ENCODE measurements around the gene MID1.
A peak's percentile ranks its signal among the peaks of the same experiment; 100 is the strongest.

Gene MID1

DNA sequence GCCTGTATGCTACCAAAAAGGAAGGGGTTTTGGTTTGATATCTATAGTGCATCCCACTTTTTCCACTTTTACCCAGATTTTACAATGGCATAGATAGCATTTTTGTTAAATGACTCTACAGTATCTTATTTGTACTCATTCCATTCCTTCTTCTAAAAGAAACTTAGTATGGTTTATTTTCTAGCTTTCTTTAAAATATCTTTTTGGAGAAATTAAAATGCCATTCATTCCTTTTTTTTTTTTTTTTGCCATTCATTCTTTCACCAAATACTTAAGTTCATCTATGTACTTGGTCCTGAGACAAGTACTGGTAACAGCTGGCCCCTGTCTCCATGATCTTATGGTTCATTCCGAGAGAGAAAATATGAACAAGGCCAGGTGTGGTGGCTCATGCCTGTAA, 49.1 kb downstream of the MID1 start:
- DNase-seq = no peak

DNA sequence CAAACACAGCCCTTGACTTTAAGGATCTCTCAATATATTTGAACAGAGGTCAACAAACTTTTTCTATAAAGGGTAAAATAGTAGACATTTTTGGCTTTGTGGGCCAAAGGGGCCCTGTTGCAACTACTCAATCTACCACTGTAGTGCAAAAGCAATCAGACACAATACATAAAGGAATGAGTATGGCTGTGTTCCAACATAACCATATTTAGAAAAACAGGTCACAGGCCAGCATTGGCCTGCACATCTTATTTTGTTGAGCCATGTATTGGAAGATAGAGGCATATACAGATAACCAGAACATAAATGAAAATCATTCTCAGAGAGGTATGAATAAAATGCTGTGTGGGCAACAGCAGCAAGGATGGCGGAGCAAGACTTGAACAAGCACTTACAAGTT, 49.8 kb downstream of the MID1 start:
- no peak for DNase-seq

DNA sequence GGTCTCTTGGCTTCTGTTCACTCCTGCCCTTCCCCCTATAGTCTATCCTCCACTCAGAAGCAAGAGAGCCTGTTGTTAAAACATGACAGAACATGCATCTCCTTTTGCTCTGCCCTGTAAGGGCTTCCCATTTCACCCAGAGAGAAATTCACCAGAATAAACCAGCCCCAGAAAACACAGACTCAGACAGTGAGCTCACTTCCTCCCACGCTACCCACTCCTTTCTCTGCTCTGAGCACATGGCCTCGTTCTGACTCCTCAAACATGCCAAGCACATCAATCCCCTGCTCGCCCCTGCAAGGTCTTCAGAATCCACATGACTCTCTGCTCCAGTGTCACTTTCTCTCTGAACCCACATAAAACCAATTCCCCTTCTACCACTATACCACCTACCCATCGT, 50.4 kb downstream of the MID1 start:
- no peak for DNase-seq

DNA sequence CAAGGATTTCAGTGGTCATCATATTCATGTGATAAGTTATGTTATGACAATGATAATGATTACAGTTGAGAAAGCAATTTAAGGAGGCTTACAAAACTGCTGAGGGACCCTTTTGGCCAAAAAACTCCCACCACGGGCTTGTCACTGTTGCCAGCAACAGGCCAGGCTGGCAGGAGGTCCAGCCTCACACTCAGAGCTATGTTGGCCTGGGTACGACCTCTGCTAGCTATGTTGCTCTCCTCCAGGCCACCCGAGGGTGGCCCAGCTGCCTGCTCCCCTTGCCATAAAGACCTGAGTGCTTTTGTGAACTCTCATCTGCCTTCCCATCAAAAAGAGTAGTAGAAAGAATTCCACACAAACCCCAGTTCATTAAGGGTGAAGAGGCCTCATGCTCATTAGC, 52.0 kb downstream of the MID1 start:
- no peak for DNase-seq

DNA sequence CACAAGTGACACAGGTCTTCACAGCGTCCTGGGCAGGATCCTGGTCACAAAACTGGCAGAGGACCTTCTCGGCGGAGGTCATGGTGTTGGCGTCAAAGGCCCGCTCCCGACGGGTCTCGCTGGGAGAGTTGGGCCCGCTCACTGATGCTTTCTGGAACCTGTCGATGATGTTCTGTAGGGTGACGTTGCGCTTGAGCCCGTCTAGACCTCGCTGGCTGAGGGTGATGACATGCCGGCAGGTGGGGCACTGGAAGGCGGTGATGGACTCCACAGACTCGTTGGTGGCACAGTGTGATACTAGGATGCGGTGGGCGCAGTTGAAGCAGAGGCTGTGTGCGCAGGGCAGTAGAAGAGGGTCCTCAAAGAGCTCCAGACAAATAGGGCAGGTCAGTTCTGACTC, 53.2 kb downstream of the MID1 start:
- no peak for DNase-seq

DNA sequence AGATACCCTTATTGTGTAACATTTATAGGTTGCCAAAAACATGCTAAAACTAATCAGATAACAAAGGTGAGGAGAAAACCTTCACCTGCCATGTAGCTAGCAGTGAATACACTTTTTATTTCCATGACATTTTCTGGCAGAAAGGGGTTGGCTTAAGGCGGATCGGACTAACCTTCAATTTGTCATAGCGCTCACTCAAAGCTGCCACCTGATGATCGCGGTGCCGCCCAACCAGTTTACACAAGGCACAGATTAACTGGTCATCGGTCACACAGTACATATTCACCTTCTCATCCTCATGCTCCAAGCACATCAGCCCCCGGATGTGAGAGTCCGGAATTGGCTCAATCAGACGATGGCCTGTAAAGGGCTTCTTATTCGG, 53.7 kb downstream of the MID1 start:
- no peak for DNase-seq

DNA sequence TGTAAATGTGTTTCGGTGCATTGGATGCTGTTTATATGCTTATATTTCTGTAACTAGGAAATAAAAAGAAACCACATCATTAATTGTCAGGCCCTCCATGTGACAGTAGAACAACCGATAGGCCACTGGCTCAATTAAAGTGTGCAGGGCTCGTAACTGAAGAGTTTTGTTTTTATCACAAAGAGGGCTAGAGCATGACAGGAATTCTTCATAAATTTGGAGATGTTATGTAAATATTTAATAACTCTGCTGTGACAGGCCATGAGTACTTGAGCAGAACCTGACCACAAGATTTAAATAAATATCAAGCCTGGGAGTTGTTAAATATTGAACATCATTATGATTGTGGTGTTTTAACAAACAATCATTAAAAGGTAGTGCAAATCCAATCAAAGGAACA, 55.9 kb downstream of the MID1 start:
- peak in 2 of 3 experiments; percentile 18 to 81 for DNase-seq

DNA sequence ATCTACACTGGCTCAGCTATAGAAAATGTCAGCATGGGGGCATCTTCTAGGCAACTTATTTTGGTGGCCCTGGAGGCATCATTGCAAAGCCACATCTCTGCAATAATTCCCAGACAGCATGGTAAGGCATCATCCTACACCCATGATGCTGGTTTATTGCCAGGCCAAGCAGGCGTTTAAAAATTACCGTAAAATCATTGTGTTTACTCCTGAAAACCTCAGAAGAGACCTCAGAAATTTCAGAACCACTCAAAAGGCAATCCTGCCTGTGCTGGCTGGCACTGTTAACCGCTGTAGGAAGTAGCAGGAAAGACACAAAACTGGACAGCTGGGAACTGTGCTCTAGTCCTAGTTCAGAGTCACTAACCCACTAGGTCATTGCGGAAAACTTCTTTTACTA, 63.2 kb downstream of the MID1 start:
- no peak for DNase-seq

DNA sequence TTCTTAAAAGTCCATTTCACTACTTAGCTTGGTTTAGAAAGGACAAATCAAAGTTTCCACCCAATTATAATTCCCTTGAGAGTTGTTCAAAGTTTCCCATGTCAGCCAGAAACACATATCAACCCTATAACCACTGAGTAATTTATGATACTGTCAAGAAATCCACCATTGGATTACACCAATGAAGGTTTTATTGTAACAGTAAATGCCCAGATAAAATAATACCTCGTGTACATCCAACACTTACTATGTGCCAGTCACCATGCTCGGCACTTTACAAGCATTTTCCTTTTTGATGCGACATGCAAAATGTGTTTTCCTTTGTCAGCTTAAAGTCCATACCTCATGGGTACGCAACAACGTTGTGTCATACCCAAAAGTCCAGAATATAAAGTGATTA, 64.0 kb downstream of the MID1 start:
- no peak for DNase-seq

DNA sequence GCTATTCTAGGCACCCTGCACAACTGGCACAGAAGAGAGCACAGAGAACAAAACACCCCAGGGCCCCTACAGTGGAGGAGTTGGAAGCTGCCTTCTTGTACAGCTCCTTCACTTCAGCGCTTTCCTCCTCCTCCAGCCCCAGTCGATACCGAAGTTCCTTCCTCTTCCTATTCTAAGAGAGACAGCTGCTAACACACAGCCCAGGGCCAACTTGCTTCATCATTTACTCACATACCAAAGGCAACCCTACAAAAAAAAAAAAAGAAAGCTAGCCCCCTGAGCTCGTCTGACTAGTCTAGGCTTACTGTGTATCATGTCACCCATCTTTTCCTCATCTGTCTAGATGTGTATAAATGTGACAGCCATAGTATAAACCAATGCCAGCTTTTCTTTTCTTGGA, 64.5 kb downstream of the MID1 start:
- no peak for DNase-seq

DNA sequence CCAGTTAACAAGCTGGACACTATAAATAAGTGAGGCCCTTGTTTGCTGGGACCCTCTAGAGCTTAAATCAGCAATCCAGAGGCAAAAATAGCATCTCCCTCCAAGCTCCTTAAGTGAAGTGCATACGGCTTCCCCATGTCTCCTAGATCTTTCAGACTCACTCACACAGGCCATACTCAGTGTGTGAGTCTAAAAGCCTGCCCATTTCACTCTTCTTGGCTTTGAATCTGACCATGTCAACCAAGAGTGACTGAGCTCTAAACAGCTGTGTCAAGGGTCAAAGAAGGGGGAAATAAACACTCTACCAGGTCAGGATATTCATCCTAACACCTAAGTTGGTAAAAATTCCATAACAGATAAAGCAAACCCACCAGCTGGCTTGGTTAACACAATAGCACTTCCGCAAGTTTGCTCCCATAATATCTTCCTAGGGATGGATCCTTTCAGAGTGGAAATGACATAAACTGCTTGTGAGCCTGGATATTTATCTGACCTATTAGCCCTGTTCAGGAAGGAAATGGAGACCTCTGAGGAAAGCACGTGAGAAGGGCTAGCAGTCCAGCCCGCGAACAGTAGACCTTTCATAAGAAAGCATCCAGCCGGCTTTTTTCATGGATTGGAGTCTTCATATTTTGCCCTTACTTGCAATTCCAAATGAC, 65.6 kb downstream of the MID1 start:
- no peak for DNase-seq

DNA sequence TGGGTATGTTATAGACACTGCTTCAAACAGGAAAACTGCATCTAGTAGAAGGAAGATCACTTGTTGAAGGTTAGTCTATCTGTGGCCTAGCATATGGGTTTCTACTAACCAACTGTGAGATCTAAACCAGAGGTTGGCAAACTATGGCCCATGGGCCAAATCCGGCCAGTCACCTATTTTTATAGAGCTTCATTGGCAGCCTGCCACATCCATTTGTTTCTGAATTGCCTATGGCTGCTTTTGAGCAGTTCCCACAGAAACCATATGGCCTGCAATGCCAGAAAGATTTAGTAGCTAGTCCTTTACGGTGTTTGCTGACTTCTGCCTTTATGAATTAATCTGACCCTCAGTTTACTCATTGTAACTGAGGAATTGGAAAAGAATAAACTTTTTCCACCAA, 71.1 kb downstream of the MID1 start:
- DNase-seq = peak in 1 of 3 experiments; percentile 45

DNA sequence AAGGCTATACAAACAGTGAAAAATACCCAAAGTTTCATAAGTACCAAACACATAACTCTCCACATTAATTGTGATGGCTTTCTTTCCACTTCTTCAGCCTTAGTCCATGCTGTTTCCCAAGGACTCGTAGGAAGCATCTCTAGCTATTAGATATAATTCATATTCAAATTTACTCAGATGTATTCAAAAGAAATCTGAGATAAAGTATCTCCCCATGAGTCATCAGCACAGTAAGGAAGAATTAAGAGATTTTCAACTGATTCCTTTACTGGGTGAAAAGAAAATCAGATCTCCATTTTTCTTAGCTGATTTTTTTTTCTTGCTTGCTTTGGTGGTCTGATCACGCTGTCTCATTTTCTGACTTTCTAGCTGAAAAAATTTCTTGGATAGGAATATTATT, 71.7 kb downstream of the MID1 start:
- DNase-seq = no peak

DNA sequence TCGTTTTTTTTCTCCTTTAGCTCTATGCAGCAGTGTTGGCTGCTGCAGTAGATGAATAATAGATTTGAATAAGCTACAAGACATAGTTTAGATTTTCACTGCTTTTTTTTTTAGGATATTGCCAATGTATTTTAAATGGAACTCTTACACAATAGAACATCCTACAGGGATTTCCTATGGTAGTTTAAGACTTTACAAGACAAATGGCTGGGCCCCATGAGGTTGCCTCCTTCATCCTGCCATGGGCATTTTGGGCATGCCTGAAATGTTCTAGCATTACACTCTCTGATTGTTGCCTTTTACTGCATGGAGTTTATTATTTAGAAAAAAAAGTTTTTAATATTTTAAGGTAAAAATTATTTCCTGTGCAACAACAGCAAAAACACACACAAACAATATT, 74.5 kb downstream of the MID1 start:
- no peak for DNase-seq

DNA sequence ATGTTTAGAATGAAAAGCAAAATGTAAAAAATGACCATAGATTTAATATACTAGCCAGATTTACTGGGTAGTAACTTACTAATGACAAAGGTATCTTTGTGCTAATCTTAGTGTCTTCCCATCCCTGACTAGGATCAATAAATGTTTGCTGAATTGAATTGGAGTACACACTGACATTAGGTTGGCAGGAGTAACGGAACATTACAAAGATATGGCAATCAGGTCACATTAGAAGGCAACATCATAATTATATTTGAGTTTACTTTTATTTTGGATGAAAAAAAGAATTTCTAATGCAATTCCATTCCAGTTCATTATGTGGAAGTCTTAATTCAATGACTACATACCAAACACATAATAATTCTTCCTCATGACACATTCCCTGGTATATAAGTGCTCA, 77.8 kb downstream of the MID1 start:
- DNase-seq = no peak

DNA sequence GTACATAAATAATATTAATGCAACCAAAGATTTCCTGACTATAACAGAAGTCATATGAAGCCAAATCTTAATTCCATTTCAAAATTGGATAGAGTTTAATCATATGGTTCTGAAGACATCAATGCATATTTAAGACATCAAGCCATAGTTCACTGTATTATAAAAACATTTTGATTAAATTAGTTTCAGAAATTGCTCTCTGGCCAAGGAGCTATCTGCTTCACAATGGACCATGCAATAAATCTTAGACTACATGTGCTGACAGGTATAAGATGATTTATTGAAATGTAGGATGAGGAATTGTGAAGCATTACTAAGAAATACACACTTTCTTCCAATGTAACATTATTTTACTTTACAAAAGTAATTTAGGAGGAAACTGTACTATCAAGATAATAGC, 81.6 kb downstream of the MID1 start:
- peak in 1 of 3 experiments; percentile 42 for DNase-seq

DNA sequence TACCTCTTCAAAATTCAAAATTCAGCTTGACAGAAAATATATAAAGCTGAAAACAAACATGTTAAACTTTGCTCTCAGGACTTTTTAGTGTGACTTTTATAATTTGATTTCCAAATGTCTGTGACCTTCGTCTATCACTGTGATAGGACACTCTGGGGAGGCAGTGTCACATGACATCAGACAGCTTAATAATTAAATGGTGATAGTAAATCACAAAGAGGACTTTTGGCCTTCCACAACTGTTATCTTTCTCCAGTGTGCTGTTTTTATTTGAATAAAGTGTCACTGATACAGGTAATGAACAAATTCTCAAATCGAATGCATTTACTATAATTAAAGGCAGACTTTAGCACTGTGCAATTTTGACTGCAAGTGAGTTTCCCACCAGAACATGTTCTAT, 83.1 kb downstream of the MID1 start:
- no peak for DNase-seq

DNA sequence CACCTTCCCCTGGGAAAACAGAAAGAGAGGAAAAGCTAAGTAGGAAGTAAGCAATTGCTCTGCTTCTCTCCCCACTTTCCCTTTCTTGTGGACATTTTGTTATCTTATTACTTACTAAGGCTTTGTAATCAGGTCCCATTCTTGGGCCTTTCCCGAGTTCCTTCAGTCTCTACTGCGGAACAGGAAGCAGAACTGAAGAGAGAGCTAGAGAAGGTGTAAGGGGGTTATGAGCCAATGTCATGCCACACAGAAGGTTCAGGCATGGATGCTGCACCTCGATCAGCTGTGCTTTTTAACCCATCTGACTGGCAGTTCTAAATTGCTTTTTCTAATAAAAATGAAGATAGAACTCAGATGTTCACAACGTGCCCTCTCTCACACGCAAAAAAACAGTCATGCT, 83.6 kb downstream of the MID1 start:
- no peak for DNase-seq

DNA sequence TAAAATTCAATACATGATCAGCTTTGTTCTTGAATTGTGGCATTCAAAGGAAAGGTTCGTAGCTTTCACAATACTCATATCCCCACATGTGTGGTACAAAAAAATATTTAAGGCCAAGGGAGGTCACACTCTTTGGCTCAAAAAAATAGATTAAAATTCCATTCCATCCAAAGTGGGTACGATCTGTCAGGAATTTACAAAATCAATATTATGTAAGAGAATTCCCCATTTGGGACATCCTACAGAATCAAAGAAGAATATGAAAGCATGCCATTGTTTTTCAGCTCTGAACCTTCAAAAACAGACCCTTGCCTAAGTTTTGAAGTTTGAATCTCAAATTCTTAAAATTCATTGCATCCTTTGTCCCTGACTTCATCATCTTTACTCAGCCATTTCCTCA, 85.8 kb downstream of the MID1 start:
- DNase-seq = no peak

DNA sequence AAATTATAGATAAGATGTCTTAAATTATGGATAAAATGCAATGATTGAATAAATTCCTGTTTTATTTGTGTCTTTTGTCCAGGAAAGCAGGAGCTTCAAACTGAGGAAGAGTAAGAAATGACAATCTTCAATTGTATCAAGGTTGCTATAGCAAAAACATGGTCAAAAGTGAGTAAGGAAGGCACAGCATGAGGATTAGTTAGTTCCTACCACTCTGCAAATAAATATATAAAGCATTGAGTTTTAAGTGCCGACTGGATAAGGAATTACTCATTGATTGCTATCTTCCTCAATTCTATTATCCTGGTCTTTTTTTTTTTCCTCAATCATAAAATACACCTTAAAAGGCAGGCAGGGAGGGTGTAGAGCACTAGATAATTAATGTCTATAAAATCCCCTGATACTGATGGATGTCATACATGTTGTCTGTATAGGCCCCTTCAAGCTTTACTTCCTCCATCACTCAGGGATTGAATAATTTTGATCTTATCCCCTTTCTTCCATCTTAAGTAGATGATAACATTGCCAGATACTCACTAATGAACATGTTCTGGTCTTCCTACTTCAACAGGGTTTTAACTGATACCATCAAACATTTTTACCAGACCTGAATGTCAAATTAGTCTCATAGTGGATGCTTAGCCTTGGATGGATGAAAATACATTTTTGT, 86.6 kb downstream of the MID1 start:
- DNase-seq = no peak

DNA sequence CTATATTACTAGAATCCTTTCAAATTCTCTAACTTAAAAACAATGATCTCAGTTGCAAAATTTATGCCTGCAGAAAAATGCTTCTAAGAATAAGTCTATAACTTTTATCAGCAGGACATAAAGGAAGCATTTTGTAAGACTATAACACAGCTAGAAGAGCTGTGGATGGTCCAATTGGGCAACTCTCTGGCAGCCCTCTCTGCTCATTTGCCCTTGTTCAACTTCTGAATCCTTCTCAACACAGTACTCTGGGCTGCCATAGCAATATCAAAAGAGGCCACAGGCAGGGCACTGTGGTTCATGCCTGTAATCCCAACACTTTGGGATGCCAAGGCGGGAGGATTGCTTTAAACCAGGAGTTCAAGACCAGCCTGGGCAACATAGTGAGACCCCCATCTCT, 88.5 kb downstream of the MID1 start:
- DNase-seq = no peak

DNA sequence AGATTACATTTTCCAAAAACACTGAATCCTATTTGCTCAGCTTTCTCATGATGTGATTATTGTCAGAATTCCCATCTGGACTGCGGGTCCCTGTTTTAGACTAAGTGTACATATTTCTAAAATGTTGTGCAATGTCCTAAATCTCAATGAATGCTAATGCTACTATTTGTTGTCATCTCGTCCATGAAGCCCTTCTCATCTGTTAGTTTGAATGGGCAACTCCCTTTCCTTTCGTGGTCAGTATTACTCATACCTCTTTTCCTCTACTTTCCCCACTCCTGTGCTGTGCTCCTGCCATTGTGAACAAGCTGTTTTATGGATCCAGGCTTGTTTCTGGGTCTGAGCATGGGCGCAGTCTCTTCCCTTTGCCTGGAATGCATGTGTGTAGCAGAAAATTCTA, 91.0 kb downstream of the MID1 start:
- no peak for DNase-seq

DNA sequence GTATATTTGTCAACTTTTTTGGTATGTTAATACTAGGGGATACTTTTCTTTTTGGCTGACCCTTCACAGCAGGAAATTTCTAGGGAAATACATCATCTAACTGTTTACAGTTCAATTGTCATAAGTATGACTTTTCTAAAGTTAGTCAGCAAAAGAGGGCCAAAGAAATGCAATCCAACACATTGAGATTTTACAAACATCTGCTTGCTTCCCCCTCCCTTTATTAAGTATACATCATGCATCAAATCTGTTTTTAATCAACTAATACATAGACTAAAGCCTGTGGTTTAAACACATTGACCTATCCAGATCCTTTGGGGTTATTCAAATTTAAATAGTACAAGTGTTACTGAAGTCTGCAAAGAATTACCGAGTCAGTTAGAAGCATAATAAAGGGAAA, 93.9 kb downstream of the MID1 start:
- no peak for DNase-seq

DNA sequence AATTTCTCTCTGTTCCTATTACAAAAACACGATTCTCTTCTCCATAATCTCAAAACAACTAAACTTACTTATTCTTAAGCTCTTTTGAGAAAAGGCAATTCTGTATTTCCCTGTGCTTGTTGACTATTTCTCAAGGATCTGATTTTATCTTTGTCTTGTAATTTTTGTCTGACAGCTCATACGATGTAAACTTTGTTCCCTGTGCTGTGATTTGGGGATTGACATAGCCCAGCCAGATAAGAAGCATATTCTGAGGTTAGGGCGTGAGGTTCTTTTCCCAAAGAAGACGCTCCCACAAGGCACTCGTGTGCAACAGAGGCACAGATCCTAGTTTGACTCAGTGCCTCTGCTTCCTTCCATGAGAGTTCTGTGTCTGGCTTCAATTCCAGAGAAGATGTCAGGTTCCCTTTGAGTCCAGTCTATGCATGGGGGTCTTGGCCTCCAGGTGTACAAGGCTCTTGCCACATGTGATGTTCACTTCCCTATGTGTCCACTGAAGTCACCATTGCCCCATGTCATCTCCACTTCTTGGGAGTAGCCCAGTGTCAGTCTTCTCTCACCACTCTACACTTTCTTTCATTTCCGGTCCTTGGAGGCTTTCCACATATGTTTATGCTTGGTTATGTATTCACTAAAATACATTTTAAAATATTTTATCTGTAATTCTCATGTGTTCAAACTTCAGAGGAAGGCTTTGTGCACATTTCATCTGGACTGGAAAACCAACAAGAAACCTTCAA, 94.8 kb downstream of the MID1 start:
- no peak for DNase-seq

DNA sequence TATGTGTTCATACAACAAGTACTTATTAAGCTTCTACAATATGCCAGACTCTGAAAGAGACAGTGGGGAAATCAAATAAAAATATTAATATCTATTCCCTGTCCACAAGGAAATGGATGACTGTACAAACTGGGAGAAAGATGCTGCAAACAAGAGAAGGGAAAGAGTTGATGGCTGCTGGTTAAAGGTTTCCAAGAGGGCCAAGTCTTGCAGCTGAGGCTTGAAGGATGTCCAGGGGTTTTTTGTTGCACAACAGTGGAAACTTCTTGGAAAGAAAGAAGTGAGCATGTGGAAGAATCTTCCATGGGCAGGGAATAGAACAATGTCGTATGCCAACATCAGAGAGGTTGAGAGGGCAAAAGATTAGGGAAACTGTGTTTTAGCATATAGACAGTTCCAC, 95.8 kb downstream of the MID1 start:
- DNase-seq = no peak

All from NCI-H1417 (cell line).